ENCODE results near the gene TYW1B.
A peak's percentile ranks its signal among the peaks of the same experiment; 100 is the strongest.
"Not testable (repeated sequence)": the region's sequence is repeated elsewhere in the genome, so short reads cannot be mapped to it uniquely, and the experiment has no call there.

The TYW1B gene

GRCh38 chr7:72625721-72626423 lies 202.1 kb downstream of the TYW1B start:
- not testable (repeated sequence) for DNase-seq (ENCODE audit: low read depth)

- DNase-seq (ENCODE audit: low read depth): no peak
These were observed 205.5 kb downstream of the TYW1B start for GRCh38 chr7:72622532-72622931.

GRCh38 chr7:72621761-72622187 lies 206.2 kb downstream of the TYW1B start:
- not testable (repeated sequence) for DNase-seq (ENCODE audit: low read depth)

GRCh38 chr7:72620923-72621322 lies 207.1 kb downstream of the TYW1B start:
- not testable (repeated sequence) for DNase-seq (ENCODE audit: low read depth)

- DNase-seq (ENCODE audit: low read depth): not testable (repeated sequence)
These were observed 209.4 kb downstream of the TYW1B start for GRCh38 chr7:72618435-72619180.

- not testable (repeated sequence) for DNase-seq (ENCODE audit: low read depth)
These were observed 218.2 kb downstream of the TYW1B start for GRCh38 chr7:72609761-72610160.

- DNase-seq (ENCODE audit: low read depth): not testable (repeated sequence)
These were observed 220.0 kb downstream of the TYW1B start for GRCh38 chr7:72607988-72608387.

GRCh38 chr7:72605863-72606431 lies 222.1 kb downstream of the TYW1B start:
- DNase-seq (ENCODE audit: low read depth): not testable (repeated sequence)

- peak; percentile 52 for DNase-seq (ENCODE audit: low read depth)
These were observed 223.0 kb downstream of the TYW1B start for GRCh38 chr7:72604771-72605611.

- DNase-seq (ENCODE audit: low read depth): not testable (repeated sequence)
These were observed 224.5 kb downstream of the TYW1B start for GRCh38 chr7:72603476-72603875.

GRCh38 chr7:72603073-72603472 lies 224.9 kb downstream of the TYW1B start:
- no peak for DNase-seq (ENCODE audit: low read depth)

- DNase-seq (ENCODE audit: low read depth): not testable (repeated sequence)
These were observed 226.3 kb downstream of the TYW1B start for GRCh38 chr7:72601683-72602082.

- DNase-seq (ENCODE audit: low read depth): peak; percentile 34
These were observed 238.0 kb downstream of the TYW1B start for GRCh38 chr7:72590023-72590422.

GRCh38 chr7:72587267-72587666 lies 240.7 kb downstream of the TYW1B start:
- peak; percentile 5 for DNase-seq (ENCODE audit: low read depth)

GRCh38 chr7:72584576-72584975 lies 243.4 kb downstream of the TYW1B start:
- DNase-seq (ENCODE audit: low read depth): not testable (repeated sequence)

- not testable (repeated sequence) for DNase-seq (ENCODE audit: low read depth)
These were observed 244.2 kb downstream of the TYW1B start for GRCh38 chr7:72583620-72584361.

GRCh38 chr7:72580142-72580770 lies 247.7 kb downstream of the TYW1B start:
- DNase-seq (ENCODE audit: low read depth): not testable (repeated sequence)

GRCh38 chr7:72577107-72577506 lies 250.9 kb downstream of the TYW1B start:
- no peak for DNase-seq (ENCODE audit: low read depth)

GRCh38 chr7:72561988-72562387 lies 266.0 kb downstream of the TYW1B start:
- not testable (repeated sequence) for DNase-seq (ENCODE audit: low read depth)

- DNase-seq (ENCODE audit: low read depth): not testable (repeated sequence)
These were observed 268.5 kb downstream of the TYW1B start for GRCh38 chr7:72559546-72559945.

GRCh38 chr7:72556733-72557132 lies 271.3 kb downstream of the TYW1B start:
- not testable (repeated sequence) for DNase-seq (ENCODE audit: low read depth)
